ENCODE data around the gene RETSAT.

Gene RETSAT

GRCh38 chr2:85302121-85302520 is 52.2 kb downstream of the RETSAT start:
- DNase-seq, result no peak
